ENCODE results near the gene PARD3B. TPM values are rescaled to one million over a fixed set of nuclear protein-coding genes. Genes with fewer than 3 reads are reported as not detected.

Gene PARD3B
- total and polyA plus RNA-seq, 2 of the 4 experiments (the other 2 are of a cell fraction): 3.3 to 15.6 TPM

GRCh38 chr2:204557604-204558003, 12.3 kb downstream of the PARD3B start:
- H2BK20ac ChIP-seq (ENCODE audit: low read depth, low read length): no peak overlapping the region
- in situ Hi-C loops (cut with MboI; ENCODE audit: low sequenced_read_pairs): no loop called here
- H3K27me3 ChIP-seq (ENCODE audit: control insufficient read depth, insufficient read depth, low read length): no peaks in the 10 kb centered on the region
- H2BK5ac ChIP-seq (ENCODE audit: low read depth, low read length, poor library complexity, severe bottlenecking): no peak overlapping the region
- H3K79me1 ChIP-seq (ENCODE audit: low read depth in 1 of 2, low read length in 2 of 2): peaks cover 54 to 63% of the 10 kb centered on the region in 2 experiments
- no peak overlapping the region for H4K8ac ChIP-seq (ENCODE audit: low read depth in 2 of 2, low read length in 2 of 2)
- H2BK15ac ChIP-seq (ENCODE audit: low read depth, low read length): no peak overlapping the region
- no peak overlapping the region for H3K4me3 ChIP-seq (ENCODE audit: insufficient read depth, low read depth, low read length)
- TF ChIP-seq RCOR1 (IDR thresholded peaks at IDR 0.05; ENCODE audit: insufficient replicate concordance, low read length) (no peak), CHD1 (IDR thresholded peaks at IDR 0.05; ENCODE audit: low read depth, low read length) (no peak), RAD21 (IDR thresholded peaks at IDR 0.05; ENCODE audit: low read length) (no peak), ELK1 (IDR thresholded peaks at IDR 0.05; ENCODE audit: borderline replicate concordance, low read depth, low read length) (no peak), POLR2A (IDR thresholded peaks at IDR 0.05; ENCODE audit: low read depth, low read length) (no peak), MXI1 (IDR thresholded peaks at IDR 0.05; ENCODE audit: borderline replicate concordance, low read depth, low read length) (no peak), MAZ (IDR thresholded peaks at IDR 0.05; ENCODE audit: borderline replicate concordance, low read depth, low read length) (no peak), SMC3 (IDR thresholded peaks at IDR 0.05; ENCODE audit: low read depth, low read length) (no peak), BHLHE40 (IDR thresholded peaks at IDR 0.05; ENCODE audit: low read depth, low read length) (no peak), USF2 (IDR thresholded peaks at IDR 0.05; ENCODE audit: low read depth, low read length) (no peak), CEBPB (IDR thresholded peaks at IDR 0.05; ENCODE audit: low read depth, low read length) (no peak), FOS (IDR thresholded peaks at IDR 0.05; ENCODE audit: low read depth, low read length) (no peak), NFE2L2 (IDR thresholded peaks at IDR 0.05; ENCODE audit: low read depth, low read length) (no peak), RFX5 (IDR thresholded peaks at IDR 0.05; ENCODE audit: low read depth, low read length) (no peak), CTCF (conservative IDR thresholded peaks at IDR 0.05; ENCODE audit: low read depth, low read length) (no peak), MAFK (IDR thresholded peaks at IDR 0.05; ENCODE audit: low read depth, low read length) (no peak)
- no TSS peak for BruUV-seq (replicated peaks)
- H3K14ac ChIP-seq (replicated peaks; ENCODE audit: low read depth, low read length): no peak overlapping the region
- no peak overlapping the region for H2AK5ac ChIP-seq (ENCODE audit: low read depth, low read length)
- no peak overlapping the region for H4K5ac ChIP-seq (ENCODE audit: low read depth, low read length)
- no CpG with 5 or more reads among the region's 1 CpG for WGBS, 2 experiments (ENCODE audit: extremely low coverage in 2 of 2, insufficient read length in 1 of 2)
- no peak overlapping the region for H3K9ac ChIP-seq (ENCODE audit: low read depth, low read length)
- H3K23ac ChIP-seq (ENCODE audit: low read depth, low read length): no peak overlapping the region
- H3K4ac ChIP-seq (ENCODE audit: low read depth, low read length): no peak overlapping the region
- H3K9me3 ChIP-seq (ENCODE audit: control insufficient read depth, insufficient read depth, low read length): peaks cover 2% of the 10 kb centered on the region; the same call in 1 of the 2 replicates
- peaks cover 4% of the 10 kb centered on the region; the same call in 1 of the 2 replicates for H3K9me1 ChIP-seq (ENCODE audit: insufficient read depth, low read length)
- H3K27ac ChIP-seq (ENCODE audit: insufficient read depth, low read length): no peak overlapping the region
- ChIA-PET CTCF (no interaction called here), POLR2A (ENCODE audit: unreplicated experiment) (no interaction called here)
- H3K4me2 ChIP-seq (ENCODE audit: low read depth, low read length): no peak overlapping the region
- H3K36me3 ChIP-seq (ENCODE audit: control insufficient read depth, insufficient read depth, low read length): peaks cover 4% of the 10 kb centered on the region; the same call in 1 of the 2 replicates
- peaks cover 6% of the 10 kb centered on the region for H3K4me1 ChIP-seq (ENCODE audit: control insufficient read depth, insufficient read depth, low read length)
- no peak overlapping the region for H2AFZ ChIP-seq (replicated peaks; ENCODE audit: low read length, poor library complexity)
- H3K18ac ChIP-seq (ENCODE audit: low read depth, low read length): no peak overlapping the region
- H2AK9ac ChIP-seq (replicated peaks; ENCODE audit: low read depth, low read length, poor library complexity): no peak overlapping the region
- intact Hi-C loops (cut with micrococcal nuclease): no loop called here
- DNase-seq (no peak), ATAC-seq (ENCODE audit: low read depth) (no peak)
- H2BK120ac ChIP-seq (ENCODE audit: low read depth, low read length): no peak overlapping the region
- no peak overlapping the region for H3K56ac ChIP-seq (ENCODE audit: extremely low read depth, insufficient read depth, low read length)
- dilution Hi-C loops (cut with HindIII; ENCODE audit: low sequenced_read_pairs, unreplicated experiment): no loop called here
- H4K91ac ChIP-seq (ENCODE audit: insufficient read depth, low read depth, low read length): no peak overlapping the region
- H4K20me1 ChIP-seq (ENCODE audit: insufficient read depth, low read length): no peaks in the 10 kb centered on the region
